Epidermal melanocyte (primary cell): ENCODE results near the gene TRIP4.
A peak's percentile ranks its signal among the peaks of the same experiment; 100 is the strongest.

Experiments
- DNase-seq: peaks from one replicate; pipeline ENCODE4 v3.0.0; 2011; ENCODE audit warnings: low spot score; ENCODE audit not compliant: insufficient read length

Gene TRIP4

DNA sequence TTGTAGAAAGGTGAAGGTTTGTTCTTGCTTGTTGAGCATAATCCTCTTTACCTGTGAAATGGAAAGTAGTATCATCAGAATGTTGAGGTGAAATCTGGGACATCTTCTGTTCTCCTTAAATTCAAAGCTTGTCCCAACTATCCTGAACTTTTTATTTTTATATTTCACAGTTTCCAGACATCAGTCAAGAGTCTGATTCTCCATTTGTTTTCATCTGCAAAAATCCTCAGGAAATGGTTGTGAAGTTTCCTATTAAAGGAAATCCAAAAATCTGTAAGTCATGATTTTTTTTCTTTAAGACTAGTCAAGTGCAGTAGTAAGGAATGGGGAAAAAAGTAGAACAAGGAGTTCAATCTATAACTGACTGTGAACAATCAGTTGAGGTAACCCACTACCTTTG lies 57.2 kb downstream of the TRIP4 start:
- no peak for DNase-seq

DNA sequence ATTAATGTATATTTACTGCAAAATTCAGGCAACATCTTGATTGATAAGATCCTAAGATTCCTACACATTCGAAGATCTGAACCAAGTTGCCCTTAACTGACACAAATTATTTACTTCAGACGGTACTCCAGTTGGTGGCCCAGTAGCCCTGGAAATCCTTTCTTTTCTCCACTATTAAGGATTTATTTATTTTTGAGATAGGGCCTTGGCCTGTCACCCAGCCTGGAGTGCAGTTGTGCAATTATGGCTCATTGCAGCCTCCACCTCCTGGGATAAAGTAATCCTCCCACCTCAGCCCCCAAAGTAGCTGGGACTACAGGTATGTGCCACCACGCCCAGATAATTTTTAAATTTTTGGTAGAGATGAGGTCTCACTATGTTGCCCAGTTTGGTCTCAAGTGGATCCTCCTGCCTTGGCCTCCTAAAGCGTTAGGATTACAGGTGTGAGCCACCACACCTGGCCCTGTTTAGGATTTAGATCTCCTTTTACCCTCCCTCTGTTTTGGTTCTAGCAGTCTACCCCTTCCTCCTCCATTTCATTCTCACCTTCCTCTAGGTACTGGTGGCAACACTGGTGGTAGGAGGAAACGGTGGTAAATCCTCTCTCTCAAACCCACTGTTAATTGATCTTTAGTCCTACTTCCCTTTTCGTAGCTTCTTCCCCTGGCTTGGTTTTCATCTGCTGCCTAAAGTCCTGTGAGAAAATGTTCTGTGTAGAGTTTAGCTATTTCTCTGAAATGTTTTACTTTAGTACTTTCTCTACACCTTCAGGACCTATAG lies 60.1 kb downstream of the TRIP4 start:
- DNase-seq, result no peak

DNA sequence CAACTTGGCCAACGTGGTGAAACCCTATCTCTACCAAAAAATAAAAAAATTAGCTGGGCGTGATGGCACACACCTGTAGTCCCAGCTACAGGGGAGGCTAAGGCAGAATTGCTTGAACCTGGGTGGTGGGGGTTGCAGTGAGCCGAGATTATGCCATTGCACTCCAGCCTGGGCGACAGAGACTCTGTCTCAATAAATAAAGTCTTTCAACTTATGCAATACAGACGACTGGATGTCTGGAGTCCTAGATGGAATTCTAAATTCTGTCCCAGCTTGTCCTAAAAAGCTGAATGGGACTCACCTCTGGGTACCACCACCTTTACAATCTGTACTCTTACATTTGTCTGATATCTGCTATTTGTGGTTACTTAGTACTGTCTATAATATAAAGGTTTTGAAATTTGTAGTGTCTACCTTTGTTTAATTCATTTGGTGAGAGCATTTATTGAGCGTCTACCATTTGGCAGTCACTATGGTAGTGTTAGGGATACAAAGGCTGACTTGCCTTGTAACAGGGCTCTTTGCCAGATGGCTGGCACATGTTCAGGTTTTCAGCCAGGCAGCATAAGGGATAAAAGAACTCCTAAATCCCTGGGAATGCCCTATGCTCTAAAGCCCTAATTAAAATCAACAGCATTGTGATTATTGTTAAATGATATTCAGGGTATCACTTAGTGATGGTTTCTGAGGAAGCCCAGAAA lies 65.5 kb downstream of the TRIP4 start:
- no peak for DNase-seq

DNA sequence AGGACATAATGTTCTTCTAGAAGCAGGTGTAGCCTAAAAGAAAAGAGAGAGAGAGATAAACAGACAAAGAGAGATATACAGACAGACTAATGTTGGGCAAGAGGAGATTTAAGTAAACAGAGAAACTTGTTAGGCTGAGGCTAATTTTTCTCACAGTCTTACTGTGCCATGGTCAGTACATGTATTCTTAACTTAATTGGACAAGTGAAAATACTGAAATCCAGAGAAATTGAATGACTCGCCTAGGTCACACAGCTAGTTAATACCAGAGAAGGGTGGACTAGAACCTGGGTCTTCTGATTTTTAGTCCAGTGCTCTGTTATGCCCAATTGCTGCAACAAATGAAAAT lies 66.0 kb downstream of the TRIP4 start:
- DNase-seq, result no peak

GRCh38 chr15:64454282-64454681 lies 66.6 kb downstream of the TRIP4 start:
- DNase-seq, result no peak

GRCh38 chr15:64455961-64456371 lies 68.3 kb downstream of the TRIP4 start:
- no peak for DNase-seq

DNA sequence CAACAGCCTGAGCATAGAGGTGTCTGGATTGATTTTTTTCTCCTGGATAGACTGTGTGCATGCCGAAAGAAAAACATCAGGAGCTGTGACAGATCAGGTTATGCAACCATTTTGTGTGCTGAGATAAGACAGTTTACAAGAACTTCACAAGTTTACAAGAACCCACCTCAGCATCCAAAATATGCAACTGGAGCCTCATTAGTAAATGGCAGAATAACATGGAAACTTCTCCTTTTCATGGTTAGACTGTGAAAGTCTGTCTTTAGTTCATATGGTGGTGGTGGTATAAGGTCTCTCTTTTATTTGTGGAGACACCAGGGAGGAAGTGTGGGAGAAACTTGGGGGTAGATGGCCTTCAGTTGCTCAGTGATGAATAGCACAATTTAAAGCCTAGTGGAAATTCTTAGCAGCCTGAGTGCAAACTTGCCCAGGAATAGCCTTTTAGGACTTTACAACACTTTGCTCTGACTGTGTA lies 69.0 kb downstream of the TRIP4 start:
- no peak for DNase-seq

- DNase-seq, result no peak
These were observed 71.6 kb downstream of the TRIP4 start for GRCh38 chr15:64459066-64459781.

DNA sequence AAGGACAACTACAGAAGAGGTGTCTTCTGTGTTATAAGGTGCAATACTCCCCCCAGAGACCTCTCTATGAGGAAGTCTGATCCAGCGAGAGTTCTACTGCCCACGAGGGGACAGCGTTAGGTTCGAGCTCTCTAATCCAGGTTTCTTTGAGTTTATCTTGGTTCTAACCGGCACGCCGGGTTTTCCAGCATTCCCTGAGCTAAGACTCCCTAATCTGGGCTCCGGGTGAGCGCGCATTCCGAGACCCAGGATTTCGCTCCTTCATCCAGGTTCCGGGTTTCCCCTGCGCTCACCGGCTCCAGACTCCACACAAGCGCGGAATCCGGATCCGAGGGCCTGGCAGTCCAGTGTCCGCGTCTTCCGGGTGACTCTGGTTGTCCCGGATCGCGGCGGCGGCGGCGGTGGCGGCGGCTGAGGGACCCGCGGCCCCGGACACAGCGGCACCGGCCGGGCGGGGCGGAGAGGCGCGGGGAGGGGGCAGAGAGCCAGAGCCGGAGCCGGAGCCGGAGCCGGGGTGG lies 72.6 kb downstream of the TRIP4 start, which contains the start of gene ZNF609:
TSS of gene ZNF609 (plus strand) at position 373 of the 518 bp plus-strand sequence. CDS start 38,842 bp downstream, outside the sequence.
- DNase-seq, result peak; percentile 90

GRCh38 chr15:64460724-64461720 lies 73.4 kb downstream of the TRIP4 start:
- peak; percentile 87 for DNase-seq

DNA sequence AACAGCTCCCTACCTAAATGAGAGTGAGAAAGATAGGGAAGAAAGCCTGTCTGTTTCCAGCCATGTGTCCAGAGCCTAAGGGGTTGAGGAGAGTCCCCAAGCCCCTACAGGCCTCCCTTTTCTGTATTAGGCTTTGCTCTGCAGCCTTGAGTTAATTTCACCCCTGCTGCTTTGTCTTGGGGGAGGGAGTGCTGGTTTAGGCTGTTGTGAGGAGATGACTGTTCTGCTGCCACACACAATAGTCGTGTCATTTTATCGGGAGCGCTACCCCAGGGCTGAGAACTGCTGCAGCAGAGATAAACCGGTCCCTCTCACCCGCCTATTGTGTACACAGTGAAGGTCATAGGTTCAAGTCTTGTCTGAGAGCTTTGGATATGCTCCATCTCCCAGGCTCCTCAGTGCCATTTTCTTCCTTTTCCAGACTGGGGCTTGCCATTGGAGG lies 74.1 kb downstream of the TRIP4 start:
- no peak for DNase-seq

DNA sequence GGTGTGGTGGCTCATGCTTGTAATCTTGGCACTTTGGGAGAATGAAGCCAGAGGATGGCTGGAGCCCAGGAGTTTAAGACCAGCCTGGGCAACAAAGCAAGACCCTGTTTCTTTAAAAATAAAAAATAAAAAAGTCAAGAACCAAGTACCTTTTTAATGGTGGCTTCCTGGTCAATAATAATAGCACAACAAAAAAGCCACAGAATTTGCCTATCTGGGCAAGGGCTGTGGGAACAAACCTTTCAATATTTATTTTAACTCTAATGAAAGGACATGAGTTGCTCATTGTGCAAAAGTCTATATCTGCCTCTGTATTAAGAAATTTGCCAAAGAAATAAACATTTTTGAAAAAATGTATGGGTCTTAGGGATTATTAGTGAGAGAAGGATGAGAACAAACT lies 74.9 kb downstream of the TRIP4 start:
- DNase-seq, result no peak

- DNase-seq, result no peak
These were observed 76.8 kb downstream of the TRIP4 start for GRCh38 chr15:64464276-64465005.

- no peak for DNase-seq
These were observed 78.9 kb downstream of the TRIP4 start for GRCh38 chr15:64466408-64467141.

DNA sequence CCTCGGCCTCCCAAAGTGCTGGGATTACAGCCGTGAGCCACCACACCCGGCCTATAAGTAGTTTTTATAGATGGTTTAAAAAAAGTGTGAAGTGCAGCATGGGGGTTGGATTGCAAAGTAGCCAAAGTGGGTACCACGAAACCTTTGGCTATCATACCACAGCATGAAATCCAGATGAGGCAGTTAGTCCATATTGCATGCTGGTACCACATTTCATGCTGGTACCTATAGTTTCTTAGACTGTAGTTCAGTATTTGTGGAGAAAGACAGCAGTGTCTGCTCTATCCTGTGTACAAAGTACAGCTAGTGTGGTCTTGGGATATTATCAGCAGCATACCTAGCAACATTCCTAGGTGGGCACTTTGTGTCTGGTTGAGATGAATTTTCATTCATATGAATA lies 84.5 kb downstream of the TRIP4 start:
- no peak for DNase-seq

DNA sequence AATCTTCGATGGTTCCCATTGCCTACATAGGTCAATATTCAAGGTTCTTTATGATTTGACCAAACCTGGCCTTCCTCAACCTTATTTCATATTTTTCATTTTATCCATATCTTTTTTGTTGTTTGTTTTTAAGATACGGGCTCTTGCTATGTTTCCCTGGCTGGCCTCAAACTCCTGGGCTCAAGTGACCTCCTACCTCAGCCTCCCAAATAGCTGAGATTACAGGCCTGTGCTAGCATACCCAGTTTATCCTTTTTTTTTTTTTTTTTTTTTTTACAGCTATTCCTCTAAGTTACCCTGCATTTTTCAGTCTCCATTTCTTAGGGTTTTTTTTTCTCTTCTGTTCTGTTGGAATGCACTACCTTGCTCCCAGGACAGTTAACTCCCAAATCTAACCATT lies 87.2 kb downstream of the TRIP4 start:
- no peak for DNase-seq

DNA sequence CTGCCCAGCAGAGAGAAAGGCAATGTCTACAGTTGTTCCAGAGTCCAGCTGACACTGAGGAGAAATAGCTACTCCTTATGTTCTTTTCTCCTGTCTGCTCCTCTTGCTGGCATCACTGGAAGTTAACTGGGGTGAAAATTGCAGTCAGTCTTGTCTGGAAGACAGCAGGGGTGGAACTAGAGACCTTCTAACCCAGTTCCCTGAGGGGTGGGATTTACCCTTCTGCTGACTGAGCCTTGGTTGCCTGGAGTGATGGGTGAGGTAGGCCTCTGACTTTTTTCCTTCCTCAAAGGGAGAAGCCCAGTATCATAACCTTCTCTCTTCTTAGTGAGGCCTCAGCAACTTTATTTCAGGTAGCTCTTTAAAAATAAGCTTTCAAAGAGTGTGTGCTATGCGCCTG lies 88.9 kb downstream of the TRIP4 start:
- no peak for DNase-seq

GRCh38 chr15:64478863-64479262 lies 91.2 kb downstream of the TRIP4 start:
- no peak for DNase-seq

GRCh38 chr15:64480891-64481290 lies 93.3 kb downstream of the TRIP4 start:
- no peak for DNase-seq
